Measurements from ENCODE around the gene LGALS7B.

DNA sequence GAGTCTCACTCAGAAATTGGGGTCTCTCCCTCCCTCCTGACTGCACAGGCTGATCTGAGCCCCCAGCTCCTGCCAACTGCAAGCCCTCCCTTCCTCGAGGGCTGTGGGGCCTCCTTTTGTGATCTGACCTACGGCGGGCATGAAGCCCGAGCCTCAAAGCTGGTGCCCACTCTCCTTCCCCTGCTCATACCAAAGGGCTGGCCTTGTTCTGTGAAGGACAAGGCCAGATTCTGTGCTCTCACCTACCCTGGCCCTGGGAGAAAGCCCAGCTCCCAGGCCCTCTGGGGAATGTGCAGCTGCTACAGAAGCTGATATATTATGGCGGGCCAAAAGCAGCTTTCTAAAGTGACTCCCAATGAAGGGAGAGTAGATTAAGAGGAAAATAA, 51.6 kb downstream of the LGALS7B start:
- TF ChIP-seq CTCF (IDR thresholded peaks at IDR 0.05; ENCODE audit: low read length), result no peak
- no peak for TF ChIP-seq EZH2 (IDR thresholded peaks at IDR 0.05; ENCODE audit: borderline replicate concordance, low read length)

All from OCI-LY1 (cell line).